Osteoblast (primary cell): ENCODE data around the gene ATP7B. TPM values are rescaled to one million over a fixed set of nuclear protein-coding genes. Genes with fewer than 3 reads are reported as not detected.
"Not testable (repeated sequence)": the region's sequence is repeated elsewhere in the genome, so short reads cannot be mapped to it uniquely, and the experiment has no call there.

ENCODE experiments used
- DNase-seq: peaks from one replicate; pipeline ENCODE4 v3.0.0; 2011; ENCODE audit warnings: low spot score, mixed read lengths; ENCODE audit not compliant: insufficient read length; ENCODE audit errors: missing footprints
- H2AFZ ChIP-seq: 2 replicates; pipeline ENCODE4 v1.6.0; 2011; ENCODE audit warnings: mild to moderate bottlenecking, low read length
- H3K27ac ChIP-seq: 2 replicates; pipeline ENCODE4 v1.5.1; 2011; ENCODE audit warnings: mild to moderate bottlenecking, low read depth, low read length, moderate library complexity
- H3K27me3 ChIP-seq: 2 replicates; pipeline ENCODE4 v1.6.0; 2012; ENCODE audit warnings: mild to moderate bottlenecking, control low read depth, inconsistent platforms, low read length, moderate library complexity; ENCODE audit not compliant: insufficient read depth
- H3K36me3 ChIP-seq: 2 replicates; pipeline ENCODE4 v1.5.1; 2011; ENCODE audit warnings: mild to moderate bottlenecking, low read length, control low read depth, moderate library complexity; ENCODE audit not compliant: insufficient read depth
- H3K4me1 ChIP-seq: 2 replicates; pipeline ENCODE4 v1.5.1; 2011; ENCODE audit warnings: mild to moderate bottlenecking, low read length, control low read depth, moderate library complexity; ENCODE audit not compliant: insufficient read depth
- H3K4me2 ChIP-seq: 2 replicates; pipeline ENCODE4 v1.6.0; 2011; ENCODE audit warnings: mild to moderate bottlenecking, low read length; ENCODE audit not compliant: insufficient read depth
- H3K4me3 ChIP-seq: fragments of 200-600 bp; sonication (generic); 3 replicates; pipeline ENCODE4 v1.5.1; 2012; ENCODE audit warnings: mild to moderate bottlenecking, low read length, inconsistent platforms; ENCODE audit not compliant: insufficient read depth
- H3K79me2 ChIP-seq: 2 replicates; pipeline ENCODE4 v1.6.0; 2012; ENCODE audit warnings: mild to moderate bottlenecking, low read length, control low read depth, inconsistent platforms; ENCODE audit not compliant: insufficient read depth
- H3K9me3 ChIP-seq: 2 replicates; pipeline ENCODE4 v1.5.1; 2011; ENCODE audit warnings: low read depth, low read length, control low read depth
- H4K20me1 ChIP-seq: 2 replicates; pipeline ENCODE4 v1.6.0; 2012; ENCODE audit warnings: mild to moderate bottlenecking, low read length, control low read depth; ENCODE audit not compliant: insufficient read depth
- total RNA-seq: library from RNA; depleted of rRNA; stranded (reverse); fragments of >200 nt; gene quantifications from 2 replicates; pipeline ENCODE4 v1.2.3, GENCODE V29; 2012
- TF ChIP-seq, protein P1 (sequence below): IDR thresholded peaks from 2 replicates; pipeline ENCODE4 v1.5.1; 2011; ENCODE audit warnings: mild to moderate bottlenecking, low read depth, low read length, moderate library complexity; ENCODE audit errors: extremely low read depth

ATP7B gene
- total RNA-seq, 1 donor, result 4.0 TPM

DNA sequence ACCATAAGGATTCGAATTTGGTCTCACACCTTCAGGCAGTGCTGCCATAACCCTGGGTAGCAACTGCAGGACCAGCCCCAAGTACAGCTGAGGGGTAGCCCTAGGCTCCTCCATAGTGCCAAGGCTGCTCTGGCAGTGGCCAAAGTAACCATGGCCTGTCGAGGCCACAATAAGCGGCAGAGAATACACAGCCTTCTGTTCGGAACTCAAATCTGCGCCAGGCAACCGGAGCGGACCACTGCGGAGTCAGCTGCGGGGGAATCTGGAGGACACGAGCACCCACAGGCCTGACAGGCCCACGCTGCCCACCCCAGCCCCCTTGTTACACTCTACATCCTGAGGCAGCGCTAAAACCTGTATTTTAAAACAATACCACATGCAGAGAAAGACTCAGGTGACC is 100.7 kb downstream of the ATP7B start:
- Histone ChIP-seq H3K27ac (no peak overlapping the region), H3K79me2 (no peaks in the 10 kb centered on the region), H4K20me1 (no peaks in the 10 kb centered on the region), H3K36me3 (no peaks in the 10 kb centered on the region), H3K4me1 (no peaks in the 10 kb centered on the region), H3K4me3 (no peak overlapping the region), H3K9me3 (no peaks in the 10 kb centered on the region), H3K4me2 (no peak overlapping the region), H3K27me3 (peaks cover 5% of the 10 kb centered on the region), H2AFZ (no peak overlapping the region)
- DNase-seq, result no peak
- TF ChIP-seq, protein P1, sequence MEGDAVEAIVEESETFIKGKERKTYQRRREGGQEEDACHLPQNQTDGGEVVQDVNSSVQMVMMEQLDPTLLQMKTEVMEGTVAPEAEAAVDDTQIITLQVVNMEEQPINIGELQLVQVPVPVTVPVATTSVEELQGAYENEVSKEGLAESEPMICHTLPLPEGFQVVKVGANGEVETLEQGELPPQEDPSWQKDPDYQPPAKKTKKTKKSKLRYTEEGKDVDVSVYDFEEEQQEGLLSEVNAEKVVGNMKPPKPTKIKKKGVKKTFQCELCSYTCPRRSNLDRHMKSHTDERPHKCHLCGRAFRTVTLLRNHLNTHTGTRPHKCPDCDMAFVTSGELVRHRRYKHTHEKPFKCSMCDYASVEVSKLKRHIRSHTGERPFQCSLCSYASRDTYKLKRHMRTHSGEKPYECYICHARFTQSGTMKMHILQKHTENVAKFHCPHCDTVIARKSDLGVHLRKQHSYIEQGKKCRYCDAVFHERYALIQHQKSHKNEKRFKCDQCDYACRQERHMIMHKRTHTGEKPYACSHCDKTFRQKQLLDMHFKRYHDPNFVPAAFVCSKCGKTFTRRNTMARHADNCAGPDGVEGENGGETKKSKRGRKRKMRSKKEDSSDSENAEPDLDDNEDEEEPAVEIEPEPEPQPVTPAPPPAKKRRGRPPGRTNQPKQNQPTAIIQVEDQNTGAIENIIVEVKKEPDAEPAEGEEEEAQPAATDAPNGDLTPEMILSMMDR, result no peak

GRCh38 chr13:51909265-51909664 is 102.0 kb downstream of the ATP7B start:
- H3K27me3 ChIP-seq, H2AFZ ChIP-seq, H3K36me3 ChIP-seq, H3K4me2 ChIP-seq, H3K4me1 ChIP-seq, H3K79me2 ChIP-seq, H3K9me3 ChIP-seq, DNase-seq, H4K20me1 ChIP-seq, H3K27ac ChIP-seq, H3K4me3 ChIP-seq: not testable (repeated sequence)

GRCh38 chr13:51907040-51907732 is 104.1 kb downstream of the ATP7B start:
- no peaks in the 10 kb centered on the region for H3K79me2 ChIP-seq
- no peaks in the 10 kb centered on the region for H3K9me3 ChIP-seq
- H4K20me1 ChIP-seq, result no peaks in the 10 kb centered on the region
- H3K4me3 ChIP-seq, result no peak overlapping the region
- H3K4me1 ChIP-seq, result no peaks in the 10 kb centered on the region
- DNase-seq, result no peak
- H3K4me2 ChIP-seq, result no peak overlapping the region
- H2AFZ ChIP-seq, result no peak overlapping the region
- no peaks in the 10 kb centered on the region for H3K36me3 ChIP-seq
- peaks cover 2% of the 10 kb centered on the region for H3K27me3 ChIP-seq
- H3K27ac ChIP-seq, result no peak overlapping the region
- TF ChIP-seq, protein P1, result no peak

DNA sequence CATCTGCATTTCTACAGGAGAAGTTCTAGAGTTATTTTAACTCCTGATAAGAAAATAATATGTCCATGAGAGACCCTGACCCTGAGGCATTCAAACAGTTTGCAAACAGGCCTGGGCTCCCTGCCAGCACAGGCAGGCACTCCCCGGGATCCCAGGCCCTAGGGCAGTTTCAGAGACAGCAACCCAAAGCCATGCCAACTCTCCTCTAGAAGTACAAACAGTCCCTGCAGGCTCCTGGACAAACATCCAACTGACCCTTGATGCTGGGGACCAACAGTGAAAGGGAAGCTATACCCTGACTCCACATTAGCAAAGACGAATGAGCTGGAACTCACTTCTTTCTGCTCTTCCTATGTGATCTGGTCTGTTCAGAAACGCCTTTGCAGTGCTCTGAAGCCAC is 104.7 kb downstream of the ATP7B start:
- Histone ChIP-seq H3K4me3 (no peak overlapping the region), H3K36me3 (no peaks in the 10 kb centered on the region), H4K20me1 (no peaks in the 10 kb centered on the region), H3K27ac (no peak overlapping the region), H3K9me3 (no peaks in the 10 kb centered on the region), H3K4me2 (no peak overlapping the region), H3K27me3 (no peaks in the 10 kb centered on the region), H2AFZ (no peak overlapping the region), H3K79me2 (no peaks in the 10 kb centered on the region), H3K4me1 (no peaks in the 10 kb centered on the region)
- DNase-seq, result no peak
- TF ChIP-seq, protein P1, result no peak
